GM19238 (cell line): ENCODE results near the gene ZNF263.
"Not testable (repeated sequence)": the region's sequence is repeated elsewhere in the genome, so short reads cannot be mapped to it uniquely, and the experiment has no call there.

Experiments
- DNase-seq: peaks from one replicate; pipeline ENCODE4 v3.0.0; 2011; ENCODE audit warnings: low spot score; ENCODE audit not compliant: insufficient read length

ZNF263 gene

DNA sequence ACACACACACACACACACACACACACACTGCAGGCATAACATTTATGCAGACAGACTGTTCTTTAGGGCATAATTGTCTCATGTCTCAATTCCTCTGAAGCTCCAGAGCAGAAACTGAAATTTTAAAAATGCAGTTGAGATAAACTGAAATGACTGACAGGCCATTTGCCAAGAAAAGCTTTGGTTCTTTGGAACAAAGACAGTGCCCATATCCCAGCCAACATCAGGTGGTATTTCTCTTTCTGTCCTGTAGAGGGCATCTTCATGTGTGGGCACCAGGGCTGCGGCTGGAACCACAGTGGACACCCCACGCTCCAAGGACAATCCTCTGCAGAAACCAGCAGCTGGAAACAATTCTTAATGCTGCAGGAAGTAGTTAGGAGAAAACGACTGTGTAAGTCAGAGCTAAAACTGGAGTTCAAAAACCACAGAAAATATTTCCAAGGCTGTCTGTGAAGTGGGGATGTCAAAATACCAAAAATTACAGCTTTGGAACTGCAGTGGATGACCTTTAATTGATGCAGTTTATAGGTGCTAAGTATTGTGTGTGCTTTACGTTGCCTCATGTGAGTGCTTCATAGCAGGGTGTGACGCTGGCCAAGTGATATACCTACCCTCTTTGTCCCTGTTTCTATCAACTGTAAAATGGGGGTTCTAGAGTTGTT is 16.3 kb upstream of the ZNF263 start:
- DNase-seq: no peak

DNA sequence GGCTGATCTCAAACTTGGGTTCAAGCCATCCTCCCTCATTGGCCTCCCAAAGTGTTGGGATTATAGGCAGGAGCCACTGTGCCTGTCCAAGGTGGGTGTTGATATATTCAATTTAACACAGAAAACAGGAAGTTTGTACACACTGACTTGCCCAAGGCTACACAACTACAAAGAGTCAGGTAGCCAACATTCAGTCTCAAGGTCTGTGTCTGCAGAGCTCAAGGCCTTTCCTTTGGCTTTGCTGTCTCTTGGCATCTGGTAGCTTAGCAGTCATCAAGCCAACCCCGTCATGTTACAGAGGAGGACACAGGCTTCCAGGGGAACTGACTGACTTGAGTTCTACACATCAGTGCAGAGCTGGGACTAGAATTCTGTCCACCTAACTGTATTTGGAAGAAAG is 15.0 kb upstream of the ZNF263 start:
- DNase-seq: no peak

- DNase-seq: not testable (repeated sequence)
These were observed 12.6 kb upstream of the ZNF263 start for GRCh38 chr16:3270718-3271117.

DNA sequence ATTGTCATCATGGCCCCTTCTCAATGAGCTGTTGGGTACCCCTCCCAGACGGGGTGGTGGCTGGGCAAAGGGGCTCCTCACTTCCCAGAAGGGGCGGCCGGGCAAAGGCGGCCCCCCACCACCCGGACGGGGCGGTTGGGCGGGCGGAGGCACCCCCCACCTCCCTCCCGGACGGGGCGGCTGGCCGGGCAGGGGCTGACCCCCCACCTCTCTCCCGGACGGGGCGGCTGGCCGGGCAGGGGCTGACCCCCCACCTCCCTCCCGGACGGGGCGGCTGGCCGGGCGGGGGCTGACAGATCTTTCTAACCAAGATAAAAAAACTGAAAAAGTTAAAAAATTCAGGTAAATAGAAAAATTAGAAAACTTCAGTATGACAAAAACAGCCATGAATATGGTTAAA is 12.0 kb upstream of the ZNF263 start:
- DNase-seq: not testable (repeated sequence)

DNA sequence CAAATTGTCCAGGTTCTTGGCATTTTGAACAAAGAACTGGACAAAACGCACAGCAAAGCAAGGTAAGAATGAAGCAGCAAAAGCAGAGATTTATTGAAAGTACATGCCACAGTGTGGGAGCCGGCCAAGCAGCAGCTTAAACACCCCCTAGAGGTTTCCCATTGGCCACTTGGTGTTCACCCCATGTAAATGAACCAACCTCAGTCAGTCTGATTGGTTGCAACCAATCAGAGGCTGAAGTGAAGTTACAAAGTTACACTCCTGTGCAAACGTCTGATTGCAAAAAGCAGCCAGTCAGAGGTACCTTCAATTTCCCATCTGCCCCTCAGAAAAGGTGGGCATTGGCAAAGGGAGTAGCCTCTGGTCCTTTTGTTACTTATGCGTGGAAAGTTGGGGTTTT is 8.8 kb upstream of the ZNF263 start:
- no peak for DNase-seq

- DNase-seq: no peak
These were observed 8.3 kb upstream of the ZNF263 start for GRCh38 chr16:3274947-3275346.

GRCh38 chr16:3276679-3277078 is 6.6 kb upstream of the ZNF263 start:
- no peak for DNase-seq

GRCh38 chr16:3281222-3281820 is 2.0 kb upstream of the ZNF263 start:
- DNase-seq: no peak

DNA sequence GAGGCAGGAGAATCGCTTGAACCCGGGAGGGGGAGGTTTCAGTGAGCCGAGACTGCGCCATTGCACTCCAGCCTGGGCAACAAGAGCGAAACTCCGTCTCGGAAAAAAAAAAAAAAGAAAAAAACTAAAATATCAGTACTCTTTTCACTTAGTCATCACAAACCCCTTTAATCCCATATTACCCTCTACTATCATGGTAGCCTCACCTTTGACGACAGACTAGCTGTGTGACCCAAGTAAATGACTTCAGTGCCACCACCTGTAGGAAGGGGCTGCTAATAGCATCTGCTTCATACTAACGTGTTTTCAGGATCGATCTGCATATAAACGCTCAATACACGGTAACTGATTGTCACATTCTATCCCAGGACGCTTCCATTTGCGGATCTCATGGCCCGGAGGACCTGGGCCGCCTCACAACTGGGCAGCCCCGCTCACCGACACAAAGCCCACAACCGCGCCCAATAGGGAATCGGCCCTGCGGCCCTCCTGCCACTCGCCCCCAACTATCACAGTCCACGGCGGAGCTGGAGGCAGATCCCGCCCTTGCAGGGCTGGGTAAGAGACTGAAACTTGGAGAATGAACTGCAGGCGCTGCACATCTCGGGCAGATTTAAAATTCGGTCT is 1.1 kb upstream of the ZNF263 start:
- DNase-seq: no peak

GRCh38 chr16:3283543-3284447 is 504 bp downstream of the ZNF263 start:
- DNase-seq: no peak

- no peak for DNase-seq
These were observed 1.8 kb downstream of the ZNF263 start for GRCh38 chr16:3285131-3285530.

DNA sequence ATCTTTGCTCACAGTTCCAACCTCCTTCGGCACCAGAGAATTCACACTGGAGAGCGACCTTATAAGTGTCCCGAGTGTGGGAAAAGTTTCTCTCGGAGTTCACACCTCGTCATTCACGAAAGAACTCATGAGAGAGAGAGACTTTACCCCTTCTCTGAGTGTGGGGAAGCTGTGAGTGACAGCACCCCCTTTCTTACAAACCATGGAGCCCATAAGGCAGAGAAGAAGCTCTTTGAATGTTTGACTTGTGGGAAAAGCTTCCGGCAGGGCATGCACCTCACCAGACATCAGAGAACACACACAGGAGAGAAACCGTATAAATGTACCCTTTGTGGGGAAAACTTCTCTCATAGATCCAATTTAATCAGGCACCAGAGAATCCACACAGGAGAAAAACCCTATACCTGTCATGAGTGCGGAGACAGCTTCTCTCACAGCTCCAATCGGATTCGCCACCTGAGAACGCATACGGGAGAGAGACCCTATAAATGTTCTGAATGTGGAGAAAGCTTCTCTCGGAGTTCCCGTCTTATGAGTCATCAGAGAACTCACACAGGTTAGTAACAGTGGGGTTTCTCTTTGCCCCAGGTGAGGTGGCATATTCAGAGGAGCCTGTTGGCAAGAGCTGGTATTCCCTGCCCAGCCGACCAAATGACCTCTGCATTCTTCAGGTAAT is 6.8 kb downstream of the ZNF263 start:
- DNase-seq: no peak

DNA sequence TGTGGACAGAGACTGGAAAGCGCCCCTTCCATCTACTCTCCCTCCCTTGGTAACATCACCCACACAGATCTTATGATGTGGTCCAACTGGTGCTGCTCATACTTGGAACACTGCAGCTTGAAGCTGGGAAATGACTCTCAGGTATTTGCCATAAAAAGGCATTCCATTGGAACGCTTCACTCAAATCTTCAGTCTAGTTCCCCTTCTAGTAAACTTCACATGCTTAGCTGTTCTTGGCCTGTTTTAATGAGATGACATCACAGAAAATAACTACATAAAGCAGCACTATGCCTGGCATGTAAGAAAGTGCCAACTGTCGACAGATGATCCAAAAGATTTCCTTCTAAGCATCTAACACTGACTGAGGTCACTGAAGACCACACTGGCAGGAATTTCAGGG is 9.3 kb downstream of the ZNF263 start:
- DNase-seq: no peak

- DNase-seq: no peak
These were observed 11.9 kb downstream of the ZNF263 start for GRCh38 chr16:3295209-3295608.

- DNase-seq: no peak
These were observed 12.5 kb downstream of the ZNF263 start for GRCh38 chr16:3295783-3296182.

DNA sequence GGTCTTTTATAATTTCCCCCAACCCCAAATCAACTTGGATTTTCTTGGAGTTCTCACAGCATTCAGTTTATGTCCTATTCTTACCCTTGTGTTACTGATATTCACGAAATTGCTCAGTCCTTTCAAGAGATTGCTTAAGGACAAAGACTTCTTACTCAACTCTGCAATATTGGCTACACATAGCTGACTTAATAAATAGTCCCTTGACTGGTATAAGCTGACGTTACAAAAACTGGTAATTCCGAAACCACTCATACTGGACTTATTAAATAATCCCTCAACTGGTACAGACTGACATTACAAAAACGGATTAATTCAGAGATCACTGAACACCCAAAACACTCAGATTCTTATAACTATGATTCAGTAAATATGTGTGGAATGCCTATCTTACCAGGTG is 21.1 kb downstream of the ZNF263 start:
- DNase-seq: no peak

DNA sequence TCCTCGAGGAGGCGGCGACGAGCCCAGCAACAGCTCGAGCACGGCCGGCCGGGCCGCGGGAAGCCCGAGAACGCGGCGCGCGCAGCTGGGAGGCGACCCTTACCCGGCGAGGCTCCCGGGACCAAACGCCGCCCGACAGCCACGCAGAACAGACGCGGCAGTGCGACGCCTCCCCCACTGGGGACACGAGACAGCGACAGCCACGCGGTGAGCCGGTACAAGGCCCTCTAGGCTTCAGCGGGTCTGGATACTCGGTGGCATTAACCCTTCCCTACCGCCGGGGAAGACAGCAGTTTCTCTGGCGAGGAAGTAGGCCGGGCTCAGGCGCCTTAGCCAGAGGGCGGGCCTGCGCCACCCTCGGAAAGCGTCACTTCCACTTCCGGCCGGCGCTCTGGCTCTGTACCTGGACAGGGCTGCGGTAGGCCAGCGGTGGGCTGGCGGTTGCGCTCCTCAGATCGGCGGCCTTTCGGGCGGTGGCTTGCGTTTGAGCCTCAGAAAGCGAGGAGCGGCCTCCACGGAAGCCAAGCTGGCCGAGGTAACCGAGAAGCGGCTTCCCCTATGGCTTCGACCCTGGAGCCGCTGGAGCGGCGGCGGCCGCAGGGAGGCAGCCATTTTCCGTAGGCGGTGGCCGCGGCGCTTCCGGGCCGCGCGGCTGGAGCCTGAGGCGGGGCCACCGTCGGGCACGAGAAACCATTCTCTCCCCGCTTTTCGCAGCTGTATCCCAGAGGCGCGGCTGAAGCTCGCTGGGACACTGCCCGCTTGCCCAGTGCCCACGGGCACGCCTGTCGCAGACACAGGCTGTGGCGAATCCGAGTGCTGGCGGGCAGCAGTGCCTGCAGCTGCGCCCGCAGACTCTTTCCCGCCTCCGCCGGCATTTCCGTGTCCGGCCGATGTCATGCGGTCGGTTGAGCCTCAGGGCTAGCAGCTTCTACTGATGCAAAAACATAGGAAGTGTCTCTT is 22.1 kb downstream of the ZNF263 start, which contains the start of the genes TIGD7 and ZNF75A:
Gene TIGD7 (minus strand): TSS at position 322 of the 960 bp plus-strand sequence. CDS start 4,816 bp downstream, outside the sequence.
Gene ZNF75A (plus strand): TSS at position 389 of the 960 bp plus-strand sequence. CDS start 2,932 bp downstream, outside the sequence.
- DNase-seq: peak; percentile 80

DNA sequence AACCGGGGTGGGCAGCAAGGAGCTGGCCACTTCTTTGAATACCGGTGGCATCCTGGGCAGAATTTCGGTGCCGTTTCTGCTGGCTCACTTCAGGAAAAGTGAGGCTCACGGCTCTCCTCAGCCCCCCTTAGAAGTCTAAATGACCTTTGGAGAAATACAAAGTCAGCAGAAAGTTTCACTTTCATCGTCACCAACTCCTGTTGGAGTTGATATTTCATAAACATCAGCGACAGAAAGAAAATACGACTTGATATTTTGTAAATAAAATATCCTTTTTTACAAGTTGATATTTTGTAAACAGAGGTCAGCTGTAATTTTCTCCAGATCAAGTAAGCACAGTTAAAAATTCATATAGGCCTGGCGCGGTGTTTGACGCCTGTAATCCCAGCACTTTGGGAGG is 22.8 kb downstream of the ZNF263 start:
- DNase-seq: no peak

DNA sequence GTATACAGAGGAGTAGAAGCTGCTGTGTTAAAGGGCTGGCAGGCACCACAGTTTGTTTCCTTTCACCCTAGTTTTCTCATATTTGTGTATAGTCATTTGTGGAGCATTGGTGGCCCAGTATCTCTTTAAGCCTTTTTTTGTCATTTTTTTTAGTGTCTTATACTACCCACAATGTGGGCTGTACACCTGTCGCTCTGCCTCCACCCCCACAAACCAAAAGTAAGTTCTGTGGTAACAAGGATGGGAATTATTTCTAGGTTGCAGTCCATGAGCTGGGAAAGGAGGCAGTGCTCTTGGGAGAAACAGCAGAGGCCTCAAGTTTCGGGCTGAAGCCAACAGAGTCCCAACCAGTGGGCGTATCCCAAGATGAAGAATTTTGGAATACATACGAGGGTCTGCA is 28.2 kb downstream of the ZNF263 start:
- DNase-seq: no peak
